PC-3 (cell line): ENCODE measurements around the gene CRYGB. TPM values are rescaled to one million over a fixed set of nuclear protein-coding genes. Genes with fewer than 3 reads are reported as not detected.

Experiments used
- ATAC-seq: fragments of 200-7000 bp; cut with Tn5 transposase; 2 replicates; pipeline ENCODE4 v1.9.1; 2020; ENCODE audit warnings: mild to moderate bottlenecking, moderate library complexity
- BruUV-seq: library from RNA; stranded (reverse); fragments of 400-500 nt; replicated peaks from 2 replicates; lab custom pipeline; 2021; lab: Mats Ljungman, UMichigan
- CTCF ChIA-PET: fragments of 300-600 bp; sonication (Branson Sonifier 250); formaldehyde crosslinking; loops from one replicate; lab custom pipeline; 2022; ENCODE audit warnings: antibody characterized with exemption; lab: Charles Lee
- POLR2A ChIA-PET: fragments of 300-600 bp; sonication (Branson Sonifier 250); formaldehyde crosslinking; loops from one replicate; lab custom pipeline; 2022; ENCODE audit warnings: antibody characterized with exemption; ENCODE audit not compliant: unreplicated experiment; lab: Charles Lee
- DNase-seq: peaks from one replicate; pipeline ENCODE4 v3.0.0-alpha.2; 2015
- H2AFZ ChIP-seq: fragments of 300-600 bp; sonication (generic); 2 replicates; pipeline ENCODE4 v1.6.0; 2016; ENCODE audit warnings: antibody characterized with exemption, low read length
- H3F3A ChIP-seq: fragments of 300-600 bp; sonication (generic); one replicate; pipeline ENCODE4 v1.6.0; 2017; ENCODE audit warnings: antibody characterized with exemption, low read length, control low read depth, mild to moderate bottlenecking; ENCODE audit not compliant: unreplicated experiment
- H3K27ac ChIP-seq: fragments of 300-600 bp; sonication (generic); 2 replicates; pipeline ENCODE4 v1.5.1; 2016; ENCODE audit warnings: mild to moderate bottlenecking, low read length
- H3K27me3 ChIP-seq: fragments of 300-600 bp; sonication (generic); 2 replicates; pipeline ENCODE4 v1.6.1; 2016; ENCODE audit warnings: low read length, mixed read lengths
- H3K36me3 ChIP-seq: fragments of 300-600 bp; sonication (generic); 2 replicates; pipeline ENCODE4 v1.6.1; 2016; ENCODE audit warnings: low read depth, mixed run types, low read length, mixed read lengths
- H3K4me1 ChIP-seq: fragments of 300-600 bp; sonication (generic); 2 replicates; pipeline ENCODE4 v1.5.1; 2016; ENCODE audit warnings: low read length; ENCODE audit not compliant: insufficient read depth
- H3K4me2 ChIP-seq: fragments of 300-600 bp; sonication (generic); 2 replicates; pipeline ENCODE4 v1.6.0; 2016; ENCODE audit warnings: low read length
- H3K4me3 ChIP-seq: fragments of 300-600 bp; sonication (generic); 2 replicates; pipeline ENCODE4 v1.5.1; 2016; ENCODE audit warnings: mild to moderate bottlenecking, low read length, mixed read lengths
- H3K79me2 ChIP-seq: fragments of 300-600 bp; sonication (generic); 2 replicates; pipeline ENCODE4 v1.6.1; 2017; ENCODE audit warnings: low read length, mixed read lengths
- H3K9ac ChIP-seq: fragments of 300-600 bp; sonication (generic); 2 replicates; pipeline ENCODE4 v1.6.0; 2016; ENCODE audit warnings: mild to moderate bottlenecking, low read length
- H3K9me2 ChIP-seq: fragments of 300-600 bp; sonication (generic); replicated peaks from 2 replicates; pipeline ENCODE4 v1.6.1; 2016; ENCODE audit warnings: mixed run types, low read length, mixed read lengths
- H3K9me3 ChIP-seq: fragments of 300-600 bp; sonication (generic); 2 replicates; pipeline ENCODE4 v1.6.1; 2016; ENCODE audit warnings: low read length, mixed read lengths
- H4K20me1 ChIP-seq: fragments of 300-600 bp; sonication (generic); 2 replicates; pipeline ENCODE4 v1.6.1; 2016; ENCODE audit warnings: low read length, mixed read lengths
- EZH2 ChIP-seq: fragments of 300-600 bp; sonication (generic); IDR thresholded peaks from one replicate; pipeline ENCODE4 v1.6.1; 2017; ENCODE audit warnings: antibody characterized with exemption, mild to moderate bottlenecking, low read length; ENCODE audit not compliant: unreplicated experiment
- EZH2phosphoT487 ChIP-seq: fragments of 300-600 bp; sonication (generic); IDR thresholded peaks from 2 replicates; pipeline ENCODE4 v1.6.1; 2018; ENCODE audit warnings: mild to moderate bottlenecking, antibody characterized with exemption, low read length, borderline replicate concordance
- intact Hi-C: fragments of 100-400 bp; cut with micrococcal nuclease; formaldehyde crosslinking; loops from 2 replicates; pipeline ENCODE4 v1.9.0; 2023
- total RNA-seq: library from RNA; depleted of rRNA; stranded (reverse); fragments of >200 nt; gene quantifications from 2 replicates; pipeline ENCODE4 v1.2.3, GENCODE V29; 2014
- TF ChIP-seq, protein P1 (sequence below): fragments of 300-600 bp; sonication (generic); conservative IDR thresholded peaks from 2 replicates; pipeline ENCODE4 v1.5.1; 2017; ENCODE audit warnings: antibody characterized with exemption, low read depth, mild to moderate bottlenecking, low read length

Gene CRYGB
- total RNA-seq, 1 experiment from 2014 or later = not detected

DNA sequence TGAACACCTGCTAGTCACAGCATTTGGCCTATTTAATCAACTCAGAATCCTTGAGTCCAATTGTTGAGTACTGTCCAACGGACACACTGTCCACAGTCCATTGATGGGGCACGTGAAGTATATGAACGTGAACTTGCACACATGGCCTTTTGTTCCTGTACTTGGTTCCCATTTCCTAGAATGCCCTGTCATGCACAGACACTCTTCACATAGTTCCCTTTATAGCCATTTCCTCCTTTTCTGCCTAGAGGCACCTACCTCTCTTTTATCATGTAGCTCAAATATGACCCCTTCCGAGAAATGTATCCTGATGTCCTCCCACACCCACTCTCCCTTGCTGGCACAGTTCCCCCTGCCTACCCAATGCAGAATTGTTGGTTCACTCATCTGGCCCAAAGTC is 26.2 kb upstream of the CRYGB start:
- Histone ChIP-seq H3K79me2 (no peaks in the 10 kb centered on the region), H3F3A (no peaks in the 10 kb centered on the region), H3K27me3 (peaks cover 7% of the 10 kb centered on the region; the same call in 1 of the 2 replicates), H3K9me2 (no peaks in the 10 kb centered on the region), H4K20me1 (no peaks in the 10 kb centered on the region), H3K4me3 (no peak overlapping the region), H3K27ac (no peak overlapping the region), H3K4me1 (0 out of 2 replicates have a peak, but pooled peaks cover 3% of the 10 kb centered on the region), H3K36me3 (no peaks in the 10 kb centered on the region), H3K4me2 (no peak overlapping the region), H3K9ac (no peak overlapping the region), H3K9me3 (no peaks in the 10 kb centered on the region), H2AFZ (no peak overlapping the region)
- BruUV-seq = no TSS peak
- CTCF ChIA-PET = no interaction called here
- intact Hi-C loops = no loop called here
- no peak for ATAC-seq
- TF ChIP-seq, protein P1, sequence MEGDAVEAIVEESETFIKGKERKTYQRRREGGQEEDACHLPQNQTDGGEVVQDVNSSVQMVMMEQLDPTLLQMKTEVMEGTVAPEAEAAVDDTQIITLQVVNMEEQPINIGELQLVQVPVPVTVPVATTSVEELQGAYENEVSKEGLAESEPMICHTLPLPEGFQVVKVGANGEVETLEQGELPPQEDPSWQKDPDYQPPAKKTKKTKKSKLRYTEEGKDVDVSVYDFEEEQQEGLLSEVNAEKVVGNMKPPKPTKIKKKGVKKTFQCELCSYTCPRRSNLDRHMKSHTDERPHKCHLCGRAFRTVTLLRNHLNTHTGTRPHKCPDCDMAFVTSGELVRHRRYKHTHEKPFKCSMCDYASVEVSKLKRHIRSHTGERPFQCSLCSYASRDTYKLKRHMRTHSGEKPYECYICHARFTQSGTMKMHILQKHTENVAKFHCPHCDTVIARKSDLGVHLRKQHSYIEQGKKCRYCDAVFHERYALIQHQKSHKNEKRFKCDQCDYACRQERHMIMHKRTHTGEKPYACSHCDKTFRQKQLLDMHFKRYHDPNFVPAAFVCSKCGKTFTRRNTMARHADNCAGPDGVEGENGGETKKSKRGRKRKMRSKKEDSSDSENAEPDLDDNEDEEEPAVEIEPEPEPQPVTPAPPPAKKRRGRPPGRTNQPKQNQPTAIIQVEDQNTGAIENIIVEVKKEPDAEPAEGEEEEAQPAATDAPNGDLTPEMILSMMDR = no peak
- no peak for TF ChIP-seq EZH2phosphoT487
- no peak for TF ChIP-seq EZH2
- POLR2A ChIA-PET = no interaction called here
- DNase-seq = no peak

DNA sequence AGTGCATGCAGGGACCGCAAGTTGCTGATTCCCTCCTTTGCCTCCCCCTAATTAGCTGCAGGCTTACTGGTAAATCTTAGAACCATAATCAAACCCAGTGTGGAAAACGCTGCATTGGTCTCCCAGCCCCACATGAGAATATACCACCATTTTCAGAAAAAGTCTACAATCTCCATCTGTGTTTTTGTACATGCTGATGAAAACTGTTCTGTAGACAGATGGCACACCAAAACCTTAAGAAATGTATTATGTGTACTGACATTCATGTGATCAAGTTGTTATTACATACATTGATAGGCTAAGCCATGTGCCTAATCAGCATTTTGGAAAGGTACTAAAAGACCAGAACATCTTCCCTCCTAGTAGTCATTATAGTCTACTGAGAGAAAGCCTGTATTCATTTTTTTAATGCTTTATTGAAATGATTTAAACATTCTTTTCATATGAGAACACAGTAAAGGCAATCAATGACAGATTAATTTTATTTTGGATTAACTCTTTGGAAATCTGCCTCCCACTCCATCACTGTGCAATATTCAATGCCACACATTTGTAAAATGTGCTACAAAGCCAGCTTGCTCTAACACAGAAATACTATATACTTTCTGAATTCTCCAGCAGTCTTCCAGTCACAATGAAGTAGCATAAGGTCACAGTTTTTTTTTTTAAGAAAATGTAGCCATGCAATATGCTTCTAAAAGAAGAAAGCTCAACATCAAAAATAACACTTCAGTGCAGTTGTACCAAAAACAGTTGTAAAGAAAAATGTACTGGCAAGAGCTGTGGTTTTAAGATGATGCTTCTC is 19.2 kb upstream of the CRYGB start:
- CTCF ChIA-PET = no interaction called here
- intact Hi-C loops = no loop called here

More for the DNA sequence above, 19.2 kb upstream of the CRYGB start:
- Histone ChIP-seq H3K36me3 (no peaks in the 10 kb centered on the region), H3K9ac (no peak overlapping the region), H4K20me1 (no peaks in the 10 kb centered on the region), H3F3A (no peaks in the 10 kb centered on the region), H3K9me3 (no peaks in the 10 kb centered on the region), H3K4me1 (no peaks in the 10 kb centered on the region), H2AFZ (no peak overlapping the region), H3K9me2 (no peaks in the 10 kb centered on the region), H3K79me2 (no peaks in the 10 kb centered on the region), H3K27ac (no peak overlapping the region), H3K4me3 (no peak overlapping the region), H3K4me2 (no peak overlapping the region), H3K27me3 (peaks cover 12% of the 10 kb centered on the region; the same call in 1 of the 2 replicates)
- TF ChIP-seq EZH2 (no peak), EZH2phosphoT487 (no peak)
- TF ChIP-seq, protein P1 = no peak
- no peak for DNase-seq
- no TSS peak for BruUV-seq
- POLR2A ChIA-PET = no interaction called here
- no peak for ATAC-seq
